GM21619 (cell line): Measurements from ENCODE around the gene SNX20.

Experiments used
- ATAC-seq: cut with Tn5 transposase; IDR thresholded peaks from one replicate; pipeline ENCODE4 v1.9.1; 2021; ENCODE audit not compliant: unreplicated experiment

Gene SNX20

GRCh38 chr16:50681021-50681885 is at the start of gene SNX20:
TSS of gene SNX20 (minus strand) at chr16:50681312. CDS start at chr16:50677526, 3,786 bp downstream.
- peak; percentile 50 for ATAC-seq

DNA sequence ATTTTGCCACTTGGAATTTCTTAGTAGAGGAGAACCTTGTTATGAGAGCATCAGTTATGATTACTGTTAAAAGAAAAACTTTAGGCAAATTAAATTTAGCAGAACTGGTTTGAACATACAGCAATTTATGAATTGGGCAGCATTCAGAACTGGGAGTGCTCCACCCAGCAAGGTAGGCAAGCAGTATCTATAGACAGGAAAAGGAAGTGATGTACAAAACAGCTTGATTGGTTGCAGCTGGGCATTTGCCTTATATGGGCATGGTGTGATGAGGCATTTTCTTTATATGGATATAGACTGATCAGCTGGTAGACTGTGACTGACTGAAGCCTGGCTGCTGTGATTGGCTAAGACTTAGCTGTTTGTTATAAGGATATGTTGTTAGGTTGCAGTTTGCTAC is 43.2 kb upstream of the SNX20 start:
- ATAC-seq = no peak

- ATAC-seq = no peak
These were observed 41.8 kb upstream of the SNX20 start for GRCh38 chr16:50722960-50723359.

DNA sequence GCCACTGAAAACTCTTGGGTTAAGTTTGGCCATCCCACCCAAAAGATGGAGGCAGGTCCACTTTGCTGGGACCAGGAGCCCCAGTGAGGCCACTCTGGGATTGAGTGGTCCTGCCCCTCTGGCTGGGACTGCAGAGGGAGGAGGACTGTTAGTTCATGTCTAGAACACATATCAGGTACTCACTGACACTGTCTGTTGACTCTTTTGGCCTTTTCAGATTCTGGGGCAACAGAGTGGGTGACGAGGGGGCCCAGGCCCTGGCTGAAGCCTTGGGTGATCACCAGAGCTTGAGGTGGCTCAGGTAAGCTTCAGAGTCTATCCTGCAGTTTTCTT is 41.3 kb upstream of the SNX20 start:
- no peak for ATAC-seq

DNA sequence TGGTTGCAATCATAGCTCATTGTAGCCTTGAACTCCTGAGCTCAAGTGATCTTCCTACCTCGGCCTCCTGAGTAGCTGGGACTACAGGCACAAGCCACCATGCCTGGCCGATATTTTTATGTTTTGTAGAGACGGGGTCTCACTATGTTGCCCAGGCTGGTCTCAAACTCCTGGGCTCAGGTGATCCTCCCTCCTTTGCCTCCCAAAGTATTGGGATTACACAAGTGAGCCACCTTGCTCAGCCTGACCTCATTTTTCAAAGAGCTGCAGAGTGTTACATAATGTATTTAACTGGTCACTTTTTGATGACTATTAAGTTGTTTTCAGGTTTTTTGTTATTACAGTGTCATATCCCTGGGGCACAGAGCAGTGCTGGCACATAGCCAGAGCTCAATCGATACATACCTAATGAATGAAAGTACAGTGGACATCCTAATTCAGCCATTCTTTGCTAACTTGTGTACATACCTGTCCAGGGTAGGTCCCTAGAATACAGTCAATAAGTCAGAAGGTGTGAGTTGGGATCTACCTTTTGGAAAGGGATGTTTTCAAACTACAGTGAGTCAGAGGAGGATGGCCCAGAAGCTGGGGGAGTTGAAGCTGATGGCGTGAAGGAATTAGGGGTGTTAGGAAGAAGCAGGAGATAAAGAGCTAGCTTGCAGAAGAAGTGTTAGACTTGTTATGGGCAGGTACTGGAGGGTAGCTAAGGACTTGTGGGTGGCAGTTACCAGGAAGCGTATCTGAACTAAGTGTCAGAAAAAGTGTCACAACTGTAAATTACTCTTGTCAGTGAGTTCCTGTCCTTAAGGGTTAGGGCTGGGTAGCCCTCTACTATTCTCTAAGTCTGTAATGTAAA is 40.7 kb upstream of the SNX20 start:
- no peak for ATAC-seq

- ATAC-seq = no peak
These were observed 38.6 kb upstream of the SNX20 start for GRCh38 chr16:50719401-50720337.

DNA sequence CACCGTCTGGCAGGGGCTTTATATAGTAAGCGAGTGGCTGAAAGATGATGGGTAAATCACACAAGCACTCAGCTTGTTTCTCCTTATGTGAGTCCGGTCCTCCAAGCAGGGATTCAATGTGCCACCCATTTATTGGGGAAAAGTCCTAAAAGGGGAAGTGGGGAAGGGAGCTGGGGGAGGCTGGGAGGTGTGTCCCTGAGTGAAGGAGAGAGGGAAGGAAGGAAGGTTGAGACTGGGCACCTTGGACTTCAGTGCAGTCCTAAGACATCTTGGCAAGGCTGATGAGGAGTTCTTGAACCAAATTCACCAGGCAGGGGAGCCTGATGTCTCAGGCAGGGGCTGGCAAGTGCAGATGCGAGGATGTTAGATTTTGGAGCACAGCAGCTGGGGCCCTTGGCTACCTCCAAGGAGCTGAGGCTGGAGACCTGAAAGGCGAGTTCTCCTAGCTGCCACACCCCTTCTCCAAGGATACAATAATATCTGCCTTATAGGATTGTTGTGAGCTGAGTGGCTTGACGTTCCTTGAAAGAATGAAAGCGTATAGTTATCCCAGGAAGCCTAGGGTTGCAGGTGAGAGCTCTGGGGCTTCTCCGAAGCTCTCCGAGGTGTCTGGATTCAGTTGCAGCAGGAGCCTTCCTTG is 37.8 kb upstream of the SNX20 start:
- no peak for ATAC-seq

- no peak for ATAC-seq
These were observed 37.1 kb upstream of the SNX20 start for GRCh38 chr16:50718061-50718760.

GRCh38 chr16:50717494-50717893 is 36.4 kb upstream of the SNX20 start:
- no peak for ATAC-seq

- no peak for ATAC-seq
These were observed 36.0 kb upstream of the SNX20 start for GRCh38 chr16:50717091-50717490.

- ATAC-seq = no peak
These were observed 31.8 kb upstream of the SNX20 start for GRCh38 chr16:50712956-50713355.

DNA sequence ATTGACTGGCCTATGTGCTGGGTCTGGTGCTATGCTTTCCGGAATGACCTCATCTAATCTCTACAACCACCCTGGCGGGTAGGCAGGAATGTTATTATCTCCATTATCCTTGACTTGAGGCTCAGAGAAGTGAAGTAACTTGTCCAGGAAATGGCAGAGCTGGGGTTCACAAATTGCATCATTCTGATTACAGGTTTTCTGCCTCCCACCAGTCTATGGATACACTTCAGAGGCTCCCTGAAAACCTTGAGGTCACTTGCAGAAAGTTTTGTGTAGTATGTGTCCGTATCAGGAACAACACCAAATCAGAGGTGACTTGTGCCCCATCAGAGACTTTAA is 31.4 kb upstream of the SNX20 start:
- ATAC-seq = no peak

GRCh38 chr16:50711862-50712559 is 30.9 kb upstream of the SNX20 start:
- ATAC-seq = no peak

GRCh38 chr16:50711040-50711439 is 29.9 kb upstream of the SNX20 start:
- no peak for ATAC-seq

GRCh38 chr16:50709980-50710379 is 28.9 kb upstream of the SNX20 start:
- ATAC-seq = no peak

GRCh38 chr16:50709061-50709684 is 28.1 kb upstream of the SNX20 start:
- ATAC-seq = no peak

- ATAC-seq = no peak
These were observed 27.4 kb upstream of the SNX20 start for GRCh38 chr16:50708373-50709060.

- ATAC-seq = no peak
These were observed 25.1 kb upstream of the SNX20 start for GRCh38 chr16:50706250-50706649.
